ENCODE data around the gene TOM1.

Gene TOM1

GRCh38 chr22:35307892-35308291 is 8.2 kb downstream of the TOM1 start:
- DNase-seq = no peak

DNA sequence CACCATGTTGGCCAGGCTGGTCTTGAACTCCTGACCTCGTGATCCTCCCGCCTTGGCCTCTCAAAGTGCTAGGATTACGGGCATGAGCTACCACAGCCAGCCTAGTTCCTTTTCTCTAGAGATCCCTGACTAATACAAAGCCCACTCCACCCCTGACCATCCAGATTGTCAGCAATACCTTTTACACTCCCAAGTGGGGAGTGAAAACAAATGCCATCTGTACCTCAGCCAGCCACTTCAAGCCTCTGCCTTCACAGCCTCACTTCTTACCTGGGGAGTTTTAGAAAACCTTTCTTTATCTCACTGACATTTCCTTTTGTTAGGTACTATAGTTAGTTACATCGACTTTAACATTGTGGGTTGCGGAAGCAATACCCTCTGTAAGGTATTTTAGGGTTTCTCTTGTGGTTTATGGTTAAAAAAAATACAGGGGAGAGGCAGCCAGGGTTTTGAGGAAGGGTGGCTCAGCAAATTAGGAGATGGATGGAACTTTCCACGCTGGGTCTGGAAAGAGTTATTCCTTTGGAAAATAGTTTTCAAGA is 8.9 kb downstream of the TOM1 start:
- no peak for DNase-seq

- DNase-seq = no peak
Observed at GRCh38 chr22:35310556-35311550, 11.2 kb downstream of the TOM1 start.

- DNase-seq = no peak
Observed at GRCh38 chr22:35311551-35311999, 11.9 kb downstream of the TOM1 start.

GRCh38 chr22:35312198-35313059 is 12.7 kb downstream of the TOM1 start:
- no peak for DNase-seq

- DNase-seq = peak; percentile 30
Observed at GRCh38 chr22:35313311-35314121, 13.8 kb downstream of the TOM1 start.

- no peak for DNase-seq
Observed at GRCh38 chr22:35314161-35314942, 14.7 kb downstream of the TOM1 start.

DNA sequence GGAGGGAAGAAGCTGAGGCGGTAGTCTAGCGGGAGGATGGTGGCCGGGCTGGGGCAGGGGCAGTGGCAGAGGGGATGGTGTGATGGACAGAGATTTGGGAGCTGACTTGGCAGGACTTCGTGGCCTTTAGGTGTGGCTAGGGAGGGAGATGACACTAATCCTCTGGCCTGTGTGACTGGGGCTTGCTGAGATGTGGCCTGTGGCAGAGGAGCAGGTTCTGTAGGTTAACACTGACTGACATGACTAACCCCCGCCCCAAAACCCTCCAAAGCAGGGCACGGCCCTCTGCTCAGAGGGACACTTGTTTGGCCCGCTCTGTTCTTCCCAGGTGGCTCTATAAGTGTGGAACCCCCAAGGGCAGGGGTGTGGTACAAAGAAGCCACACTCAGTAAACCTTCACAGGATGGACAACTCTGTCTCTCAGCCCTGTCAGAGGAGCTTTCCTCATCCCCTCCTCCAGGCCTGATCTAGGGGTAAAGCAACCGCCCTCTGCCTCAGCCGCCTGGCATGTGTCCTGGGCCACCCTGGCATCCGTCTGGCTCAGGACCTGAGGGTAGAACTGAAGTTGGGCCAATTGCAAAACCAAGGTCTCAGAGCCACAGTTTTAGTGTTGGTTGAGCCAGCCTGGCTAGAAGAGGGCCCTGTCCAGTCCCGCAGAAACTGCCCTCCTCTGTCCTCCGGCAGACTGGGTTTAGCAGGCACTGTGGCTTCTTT is 15.6 kb downstream of the TOM1 start:
- no peak for DNase-seq

- no peak for DNase-seq
Observed at GRCh38 chr22:35315855-35316745, 16.4 kb downstream of the TOM1 start.

GRCh38 chr22:35316751-35317150 is 17.1 kb downstream of the TOM1 start:
- DNase-seq = no peak

DNA sequence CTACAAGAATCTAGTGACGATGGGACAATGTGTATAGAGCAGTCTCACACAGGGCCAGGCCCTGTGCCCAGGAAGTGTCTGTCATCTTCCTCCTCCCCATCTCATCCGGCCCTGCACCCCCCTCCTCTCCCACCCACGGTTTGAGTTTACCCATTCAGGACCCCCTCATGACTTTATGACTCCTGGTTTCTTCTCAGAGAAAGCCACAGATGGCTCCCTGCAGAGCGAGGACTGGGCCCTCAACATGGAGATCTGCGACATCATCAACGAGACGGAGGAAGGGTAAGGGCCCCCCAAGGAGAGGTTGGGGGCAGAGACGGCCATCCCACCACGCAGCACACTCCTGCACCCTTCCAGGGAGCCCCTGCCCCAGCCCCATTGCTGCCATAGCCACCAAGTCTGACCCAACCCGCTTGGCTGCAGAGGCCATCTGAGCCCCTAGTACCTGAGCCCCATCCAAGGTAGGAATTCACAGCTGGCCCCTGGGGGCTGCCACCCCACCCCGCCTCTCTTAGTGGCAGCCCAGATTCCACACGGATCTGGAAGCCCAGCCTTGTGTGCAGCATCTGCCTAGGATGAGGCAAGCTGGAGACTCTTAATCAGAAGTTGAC is 18.1 kb downstream of the TOM1 start:
- no peak for DNase-seq

DNA sequence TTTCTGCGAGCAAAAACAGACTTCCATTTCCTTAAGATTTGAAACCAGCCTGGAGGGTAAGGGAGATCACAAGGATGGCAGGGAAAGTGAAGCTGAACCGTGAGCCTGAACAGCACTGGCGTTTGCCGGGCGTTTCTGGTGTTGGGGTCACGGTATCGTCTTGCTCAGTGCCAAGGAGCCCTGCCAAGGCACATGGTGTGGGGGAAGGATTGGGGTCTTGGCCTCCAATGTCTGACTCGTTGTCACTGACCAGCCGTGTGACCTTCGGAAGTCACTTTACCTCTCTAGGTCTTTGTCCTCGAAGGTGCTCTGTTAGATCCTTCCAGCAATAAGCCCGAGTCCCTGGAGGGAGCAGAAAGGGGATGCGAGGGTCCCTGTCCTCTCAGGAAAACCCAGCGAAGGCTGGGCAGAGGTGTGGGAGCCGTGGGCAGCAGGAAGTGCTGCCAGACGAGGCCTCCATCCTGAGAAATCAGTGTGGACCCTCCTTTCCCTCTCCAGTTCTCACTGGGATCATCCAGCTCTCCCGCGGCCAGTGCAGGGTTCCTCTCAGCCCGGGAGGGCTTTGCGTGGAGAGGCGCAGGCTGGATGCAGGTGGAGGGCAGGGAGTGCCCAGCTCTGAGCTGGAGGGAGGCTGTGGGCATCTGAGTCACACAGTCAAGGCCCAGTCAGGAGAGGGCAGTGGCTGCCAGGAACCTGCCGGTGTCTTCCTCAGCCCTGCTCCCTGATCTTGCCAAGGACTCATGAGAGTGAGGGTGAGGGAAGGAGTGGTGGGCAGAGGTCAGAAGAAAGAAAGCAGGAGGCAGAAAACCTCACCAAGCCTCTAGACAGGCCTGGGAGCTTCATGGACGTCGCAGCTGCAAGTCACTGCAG is 18.9 kb downstream of the TOM1 start:
- no peak for DNase-seq

DNA sequence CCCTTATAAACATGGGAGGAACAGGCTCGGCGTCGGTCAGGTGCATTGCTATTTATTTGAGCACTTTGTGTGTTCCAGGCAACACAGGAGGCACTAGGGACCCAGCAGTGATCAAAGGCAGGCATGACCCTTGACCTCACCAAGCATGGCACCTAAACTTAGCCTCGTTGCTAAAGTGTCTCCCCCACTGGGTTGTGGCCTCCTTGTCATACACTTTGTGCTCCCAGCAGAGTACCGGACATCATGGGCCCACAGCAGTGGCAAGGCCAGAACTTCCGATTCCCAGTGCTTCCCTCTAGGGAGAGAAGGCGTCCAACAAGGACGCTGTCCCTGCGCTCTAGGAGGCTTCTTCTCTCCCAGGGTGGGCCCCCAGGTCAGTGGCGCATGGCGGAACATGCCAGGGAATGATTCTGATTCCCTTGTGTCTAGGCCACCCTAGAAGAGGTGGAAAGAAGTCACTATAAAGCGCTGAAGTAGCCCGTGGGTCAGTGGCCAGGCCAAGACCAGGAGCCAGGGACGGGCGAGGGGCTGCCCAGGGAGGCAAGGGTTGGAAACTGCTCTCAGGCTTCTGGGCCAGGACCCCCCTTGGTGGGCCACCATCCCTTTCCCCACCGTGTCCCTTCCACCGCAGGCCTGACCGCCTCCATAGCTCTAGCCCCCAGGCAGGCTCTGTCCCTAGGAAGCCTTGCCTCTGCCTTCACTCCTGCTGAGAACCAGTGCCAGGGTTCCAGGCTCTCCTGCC is 19.7 kb downstream of the TOM1 start:
- no peak for DNase-seq

DNA sequence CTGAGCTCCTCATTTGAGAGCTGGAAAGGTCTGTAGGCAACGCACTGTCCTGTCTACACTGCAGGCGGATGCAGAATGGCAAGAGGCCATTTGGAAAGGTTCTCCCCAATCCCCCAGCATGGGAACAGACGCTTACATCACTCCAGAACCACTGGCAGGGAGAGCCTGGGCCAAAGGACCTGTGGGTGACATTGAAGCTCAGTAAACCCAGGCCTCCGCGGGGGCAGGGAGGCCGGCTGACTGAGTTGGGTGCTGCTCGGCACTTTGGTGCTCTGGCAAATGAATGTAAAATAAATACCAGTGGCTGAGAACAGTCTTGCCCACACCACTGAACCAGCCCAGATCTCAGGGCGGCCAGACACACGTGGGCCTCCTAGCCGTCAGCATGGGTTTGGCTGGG is 22.4 kb downstream of the TOM1 start:
- DNase-seq = no peak

DNA sequence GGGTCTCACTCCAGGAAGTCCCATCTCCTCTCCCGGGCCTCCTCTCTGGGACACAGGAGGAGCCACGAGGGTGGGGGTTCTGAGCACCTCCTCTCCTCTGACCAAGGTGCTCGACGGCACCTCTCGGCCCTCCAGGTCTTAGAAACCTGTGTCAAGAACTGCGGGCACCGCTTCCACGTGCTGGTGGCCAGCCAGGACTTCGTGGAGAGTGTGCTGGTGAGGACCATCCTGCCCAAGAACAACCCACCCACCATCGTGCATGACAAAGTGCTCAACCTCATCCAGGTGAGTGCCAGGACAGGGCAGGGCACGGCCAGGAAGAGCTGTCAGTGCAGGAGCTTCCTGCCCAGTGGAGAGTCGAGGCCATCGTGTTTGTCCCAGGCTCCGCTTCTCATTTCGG is 23.2 kb downstream of the TOM1 start:
- no peak for DNase-seq

- DNase-seq = no peak
Observed at GRCh38 chr22:35323305-35323704, 23.6 kb downstream of the TOM1 start.

DNA sequence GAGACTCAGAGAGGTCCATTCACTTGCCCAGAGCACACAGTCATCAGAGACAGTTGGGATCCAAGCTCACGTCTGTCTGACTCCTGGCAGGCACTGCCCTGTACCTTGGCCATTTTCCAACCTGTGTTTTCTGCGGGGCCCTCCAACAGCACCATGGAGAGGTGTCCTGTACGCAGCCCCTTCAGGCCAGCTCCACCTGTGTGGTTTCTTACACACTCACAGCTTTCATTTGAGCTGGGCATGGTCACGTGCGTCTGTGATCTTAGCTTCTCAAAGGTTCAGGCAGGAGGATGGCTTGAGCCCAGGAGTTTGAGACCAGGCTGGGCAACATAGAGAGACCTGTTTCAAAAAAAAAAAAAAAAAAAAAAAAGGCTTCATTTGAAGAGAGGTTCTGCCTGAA is 24.4 kb downstream of the TOM1 start:
- no peak for DNase-seq

DNA sequence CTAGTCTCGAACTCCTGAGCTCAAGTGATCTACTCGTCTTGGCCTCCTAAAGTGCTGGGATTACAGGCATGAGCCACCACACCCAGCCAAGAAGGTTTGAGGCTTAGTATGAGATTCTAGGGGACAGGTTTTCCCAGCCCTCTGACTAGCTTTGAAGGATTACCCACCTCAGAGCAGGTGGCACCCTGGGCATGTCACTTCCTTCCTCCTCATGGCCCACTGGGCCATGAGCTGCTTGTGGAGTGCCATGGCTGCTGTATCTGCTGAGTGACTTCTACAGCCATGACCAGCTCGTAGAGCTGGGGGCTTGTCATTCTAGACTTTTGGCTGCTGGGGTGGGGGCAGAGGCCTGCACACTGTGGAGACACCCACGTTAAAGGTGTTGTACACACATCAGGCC is 25.1 kb downstream of the TOM1 start:
- DNase-seq = no peak
